Activated CD4-positive, alpha-beta T cell treated with anti-CD3 and anti-CD28 coated beads for 1 hour (primary cell): Measurements from ENCODE around the gene SRP19.
"Not testable (repeated sequence)": the region's sequence is repeated elsewhere in the genome, so short reads cannot be mapped to it uniquely, and the experiment has no call there.

ENCODE experiments used
- DNase-seq: peaks from one replicate; pipeline ENCODE4 v3.0.0-alpha.2; 2020

SRP19 gene

DNA sequence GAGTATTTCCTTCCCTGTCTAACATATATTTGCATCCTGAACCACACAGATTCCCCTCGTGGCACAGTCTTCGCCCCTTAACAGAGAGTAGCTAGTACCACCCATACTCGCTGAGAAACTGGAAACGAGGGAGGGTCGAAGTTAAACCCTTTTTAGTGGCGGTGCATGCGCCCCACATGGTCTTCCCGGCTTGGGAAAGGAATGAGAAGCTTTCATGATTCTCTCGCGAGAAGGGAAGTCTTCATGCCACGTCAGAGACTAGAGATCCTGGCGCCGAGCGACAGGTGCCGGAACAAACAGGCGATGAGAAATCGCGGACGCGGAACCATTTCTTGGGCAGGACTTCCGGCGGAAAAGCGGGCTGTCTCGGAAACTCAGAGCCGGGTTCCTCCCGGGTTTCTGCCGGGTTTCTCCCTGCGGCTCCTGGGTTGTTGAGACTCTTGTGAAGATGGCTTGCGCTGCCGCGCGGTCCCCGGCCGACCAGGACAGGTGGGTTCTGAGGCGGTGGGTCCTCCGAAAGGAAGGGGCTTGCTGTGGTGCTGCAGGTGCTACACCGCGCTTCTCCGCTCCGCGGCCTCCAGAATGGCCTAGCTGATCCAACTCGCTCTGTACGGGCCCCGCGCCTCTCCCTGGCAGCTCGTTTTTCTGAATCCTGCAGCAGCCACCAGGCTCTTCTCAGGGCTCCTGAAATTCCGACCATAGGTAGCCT lies at the start of gene SRP19:
Gene SRP19 (plus strand): TSS at position 359 of the 709 bp plus-strand sequence. CDS start 90 bp downstream, at position 449.
- DNase-seq, result peak; percentile 83

DNA sequence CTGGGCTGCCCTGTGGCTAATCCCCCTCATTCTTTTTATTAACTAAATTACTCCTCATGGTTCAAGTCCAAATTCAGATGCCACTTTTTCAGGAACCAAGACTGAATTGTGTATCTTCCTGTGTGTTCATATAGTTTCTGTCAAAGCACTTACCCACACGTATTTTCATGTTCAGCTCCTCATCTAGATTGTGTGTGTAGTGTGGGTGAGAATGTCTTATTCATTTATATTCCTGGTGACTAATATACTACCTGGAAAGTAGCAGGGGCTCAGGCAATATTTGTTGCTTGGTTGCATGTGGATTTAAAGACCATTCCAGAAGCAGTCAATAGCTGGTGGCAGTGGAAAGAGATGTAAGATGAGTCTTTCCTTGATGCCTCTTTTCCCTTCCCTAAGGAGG lies 48.5 kb upstream of the SRP19 start:
- no peak for DNase-seq

DNA sequence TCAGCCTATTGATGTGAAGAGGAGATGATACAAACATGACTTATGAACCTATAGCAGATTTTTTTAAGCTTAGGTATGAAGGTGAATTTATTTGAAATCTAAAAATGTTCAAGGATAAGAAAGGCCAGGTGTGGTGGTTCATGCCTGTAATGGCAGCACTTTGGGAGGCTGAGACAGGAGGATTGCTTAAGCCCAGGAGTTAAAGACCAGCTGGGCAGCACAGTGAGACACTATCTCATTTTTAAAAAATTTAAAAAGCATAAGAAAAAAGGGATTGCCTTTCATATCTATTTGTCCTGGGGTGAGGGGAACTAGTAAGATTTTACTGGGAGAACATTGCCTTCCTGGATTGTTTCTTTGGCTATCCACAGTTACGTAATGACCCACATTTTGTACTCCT lies 40.8 kb upstream of the SRP19 start:
- no peak for DNase-seq

DNA sequence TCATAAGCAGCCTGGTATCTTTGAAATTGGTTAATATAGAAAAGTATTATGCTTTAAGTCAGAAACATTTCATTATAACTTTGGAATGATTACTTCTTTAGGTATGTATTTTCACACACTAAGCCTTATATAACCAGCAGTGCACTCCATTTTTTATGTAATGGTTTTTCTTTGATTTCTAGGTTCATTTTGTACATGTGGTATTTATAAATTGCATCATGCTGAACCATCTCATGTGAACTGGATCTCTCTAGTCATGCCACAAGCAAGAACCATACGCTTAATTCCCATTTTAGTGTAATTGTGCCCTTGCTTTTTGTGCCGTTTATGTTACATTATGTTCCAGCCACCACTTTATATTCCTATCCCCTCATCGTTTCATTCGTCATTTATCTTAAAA lies 38.6 kb upstream of the SRP19 start:
- DNase-seq, result no peak

DNA sequence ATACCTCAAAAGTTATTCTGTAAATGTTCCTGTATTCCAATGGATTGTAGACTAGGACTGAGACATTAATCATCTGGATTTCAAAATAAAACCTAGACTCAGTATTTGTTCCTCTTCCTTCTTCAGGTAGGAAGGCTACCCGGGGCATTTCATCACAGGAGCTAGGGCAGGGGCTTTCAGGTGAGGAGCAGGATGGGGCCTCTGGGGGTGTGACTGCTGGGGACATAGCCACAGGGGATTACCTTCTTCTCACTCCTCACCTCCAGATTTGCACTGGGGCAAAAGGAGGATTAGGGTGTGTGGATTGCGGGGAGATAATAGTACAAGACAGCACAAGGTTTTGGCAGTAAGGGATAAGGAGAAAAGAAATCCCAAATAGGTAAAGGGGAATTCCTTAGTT lies 37.9 kb upstream of the SRP19 start:
- DNase-seq, result no peak

DNA sequence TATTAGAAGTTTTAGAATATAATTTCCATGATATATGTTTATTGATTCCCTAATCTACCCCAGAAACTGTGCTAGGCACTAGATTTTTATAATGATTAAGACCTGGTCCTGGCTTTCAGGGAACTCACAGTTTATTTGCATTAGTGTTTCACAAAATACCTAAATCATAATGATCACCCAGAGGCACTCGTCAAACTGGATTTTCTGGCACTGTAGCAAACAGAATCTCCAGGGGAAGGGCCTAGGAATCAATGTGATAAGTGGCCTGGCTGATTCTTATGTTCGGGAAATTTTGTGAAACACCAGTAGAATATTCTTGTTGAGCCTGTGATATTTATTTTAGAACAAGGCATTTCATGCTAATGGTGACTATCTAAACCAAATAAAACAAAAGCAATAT lies 37.4 kb upstream of the SRP19 start:
- DNase-seq, result no peak

DNA sequence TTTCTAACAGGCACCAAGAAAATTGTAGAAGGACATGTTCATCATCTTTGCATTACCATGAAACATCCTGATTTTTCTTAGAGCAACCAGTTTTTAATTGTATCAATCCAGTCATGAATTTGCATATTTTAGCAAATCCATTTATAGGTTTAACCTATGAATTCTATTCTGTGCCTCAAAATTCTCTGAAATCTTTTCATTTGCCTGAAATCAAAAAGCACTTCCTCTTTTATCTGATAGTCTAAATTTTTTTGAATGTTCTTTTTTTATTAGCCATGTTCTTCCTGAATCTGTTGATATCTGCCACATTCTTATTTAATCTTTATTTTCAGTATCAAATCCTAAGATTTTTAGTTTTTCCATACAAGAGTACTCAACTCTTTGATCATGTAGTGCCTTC lies 36.9 kb upstream of the SRP19 start:
- no peak for DNase-seq

DNA sequence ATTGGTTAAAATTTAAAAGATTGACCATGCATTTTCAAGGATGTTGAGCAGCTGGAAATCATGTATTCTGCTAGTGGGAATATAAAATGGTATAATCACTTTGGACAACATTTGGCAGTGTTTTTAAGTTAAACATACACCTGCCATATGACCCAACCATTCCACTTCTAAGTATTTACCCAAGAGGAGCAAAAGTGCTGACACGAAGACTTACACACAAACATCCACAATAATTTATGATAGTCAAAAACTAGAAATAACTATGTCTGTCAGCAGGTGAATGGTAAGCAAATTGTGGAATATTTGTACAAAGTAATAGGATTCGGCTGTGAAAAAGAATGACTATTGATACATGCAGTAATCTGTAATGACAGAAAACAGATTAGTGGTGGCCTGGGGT lies 30.7 kb upstream of the SRP19 start:
- no peak for DNase-seq

DNA sequence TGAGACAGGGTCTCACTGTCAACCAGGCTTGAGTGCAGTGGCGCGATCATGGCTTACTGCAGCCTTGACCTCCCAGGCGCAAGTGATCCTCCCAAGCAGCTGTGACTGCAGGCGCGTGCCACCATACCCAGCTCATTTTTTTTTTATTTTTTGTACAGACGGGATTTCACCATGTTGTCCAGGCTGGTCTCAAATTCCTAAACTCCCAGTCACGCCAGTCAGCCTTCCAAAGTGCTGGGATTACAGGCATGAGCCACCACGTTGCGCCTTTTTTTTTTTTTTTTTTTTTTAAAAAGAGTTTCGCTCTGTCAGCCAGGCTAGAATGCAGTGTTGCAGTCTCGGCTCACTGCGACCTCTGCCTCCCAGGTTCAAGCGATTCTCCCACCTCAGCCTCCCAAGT lies 27.1 kb upstream of the SRP19 start:
- DNase-seq, result no peak

DNA sequence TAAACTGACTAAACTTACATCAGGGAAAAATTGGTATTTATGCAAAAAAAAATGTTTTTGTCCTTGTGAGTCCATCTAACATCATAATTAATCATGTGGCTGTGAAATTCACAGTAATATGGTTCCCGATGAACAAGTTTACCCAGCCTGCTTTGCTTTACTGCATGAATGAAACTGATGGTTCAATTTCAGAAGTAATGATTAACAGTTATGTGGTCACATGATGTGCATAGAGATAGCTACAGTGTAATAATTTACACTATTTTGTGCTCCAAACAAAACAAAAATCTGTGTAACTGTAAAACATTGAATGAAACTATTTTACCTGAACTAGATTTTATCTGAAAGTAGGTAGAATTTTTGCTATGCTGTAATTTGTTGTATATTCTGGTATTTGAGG lies 16.6 kb upstream of the SRP19 start:
- DNase-seq, result no peak

DNA sequence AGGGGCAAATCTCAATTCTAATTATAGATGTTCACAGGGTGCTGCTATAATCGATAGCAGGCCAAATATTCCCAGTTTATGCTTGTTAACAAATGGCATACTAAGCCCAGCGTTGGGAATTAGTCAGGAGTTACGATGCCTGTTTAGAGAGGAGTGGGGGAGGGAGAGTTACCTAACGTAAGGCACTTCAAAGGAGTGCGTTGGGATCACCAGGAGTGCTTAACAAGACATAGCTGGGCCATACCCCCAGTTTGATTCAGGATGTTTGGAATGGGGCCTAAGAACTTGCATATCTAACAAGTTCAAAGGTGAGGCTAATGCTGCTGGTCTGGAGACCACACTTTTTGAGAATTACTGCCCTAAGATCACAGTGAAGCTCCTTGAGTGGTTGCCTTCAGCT lies 14.5 kb upstream of the SRP19 start:
- DNase-seq, result no peak

DNA sequence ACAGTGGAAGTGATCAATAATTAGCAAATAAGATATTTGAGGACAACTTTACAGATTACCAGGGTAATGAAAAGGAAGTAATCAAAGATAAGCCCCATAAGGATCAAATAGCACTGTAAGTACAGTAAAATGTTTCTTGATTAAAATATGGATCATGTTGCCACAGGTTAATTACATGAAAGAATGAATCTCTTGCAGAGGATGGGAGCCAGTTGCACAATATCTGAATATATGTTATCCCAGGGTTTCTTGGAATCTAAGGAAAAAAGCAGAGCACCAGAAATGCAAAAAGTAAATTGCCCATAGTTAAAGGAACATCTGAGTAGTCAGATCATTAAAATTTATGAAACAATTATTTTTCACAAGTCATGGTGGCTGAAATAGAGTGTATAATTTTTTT lies 13.8 kb upstream of the SRP19 start:
- DNase-seq, result no peak

DNA sequence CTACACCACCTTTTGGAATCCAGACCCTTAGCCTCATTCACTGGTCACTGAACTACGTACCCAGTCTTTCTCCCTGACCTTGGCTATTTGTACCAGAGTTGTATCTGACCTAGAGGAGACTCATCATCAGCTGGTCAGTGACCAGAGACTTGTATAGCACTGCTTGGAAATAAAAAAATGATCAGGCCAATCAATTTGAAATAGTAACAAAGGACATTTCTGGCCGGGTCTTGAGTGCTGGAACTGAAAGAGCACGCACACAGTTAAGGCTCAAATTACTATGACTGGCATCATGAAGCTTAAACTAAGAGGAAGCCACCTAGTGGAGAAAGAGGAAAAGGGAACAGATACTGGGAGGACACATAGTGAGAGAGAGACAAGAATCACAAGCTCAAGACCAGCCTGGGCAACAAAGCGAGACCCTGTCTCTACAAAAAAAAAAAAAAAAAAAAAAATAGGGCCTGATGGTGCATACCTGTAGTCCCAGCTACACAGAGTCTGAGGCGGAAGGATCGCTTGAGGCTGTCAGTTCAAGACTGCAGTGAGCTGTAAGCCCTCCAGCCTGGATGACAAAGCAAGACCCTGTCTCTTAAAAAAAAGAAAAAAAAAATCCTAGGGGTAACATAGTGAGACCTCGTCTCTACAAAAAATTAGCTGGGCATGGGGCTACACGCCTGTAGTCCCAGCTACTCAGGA lies 12.8 kb upstream of the SRP19 start:
- no peak for DNase-seq

DNA sequence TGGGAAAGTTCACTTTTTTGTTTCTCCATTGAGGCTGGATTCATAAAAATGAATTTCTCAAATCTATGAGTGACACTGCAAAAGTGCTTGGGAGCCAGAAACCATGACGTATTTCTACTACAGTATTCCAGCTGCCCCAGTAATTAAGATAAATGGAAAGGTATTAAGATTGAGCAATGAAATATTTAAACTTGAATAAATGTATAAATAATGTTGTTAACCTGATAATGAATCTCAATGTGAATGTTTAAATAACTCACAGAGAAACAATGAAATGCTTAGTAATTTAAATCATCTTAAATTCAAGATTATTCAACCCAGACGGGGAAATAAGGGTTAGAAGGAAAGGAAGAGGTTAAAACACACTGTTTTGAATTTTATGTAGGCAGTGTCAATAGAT lies 11.2 kb upstream of the SRP19 start:
- DNase-seq, result no peak

DNA sequence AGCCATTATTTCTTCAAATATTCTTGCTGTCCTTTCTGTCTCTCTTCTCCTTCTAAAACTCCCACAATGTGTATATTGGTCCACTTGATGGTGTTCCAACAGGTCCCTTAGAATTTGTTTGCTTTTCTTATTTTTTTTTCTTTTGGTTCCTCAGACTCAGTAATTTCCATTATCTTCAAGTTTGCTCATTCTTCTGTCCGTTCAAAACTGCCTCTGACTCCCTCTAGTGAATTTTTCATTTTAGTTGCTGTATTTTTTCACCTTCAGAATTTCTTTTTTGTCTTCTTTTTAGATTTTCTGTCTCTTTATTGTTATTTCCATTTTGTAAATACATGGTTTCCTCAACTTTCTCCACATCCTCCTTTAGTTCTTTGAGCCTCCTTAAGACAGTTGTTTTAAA lies 6.4 kb upstream of the SRP19 start:
- DNase-seq, result no peak

DNA sequence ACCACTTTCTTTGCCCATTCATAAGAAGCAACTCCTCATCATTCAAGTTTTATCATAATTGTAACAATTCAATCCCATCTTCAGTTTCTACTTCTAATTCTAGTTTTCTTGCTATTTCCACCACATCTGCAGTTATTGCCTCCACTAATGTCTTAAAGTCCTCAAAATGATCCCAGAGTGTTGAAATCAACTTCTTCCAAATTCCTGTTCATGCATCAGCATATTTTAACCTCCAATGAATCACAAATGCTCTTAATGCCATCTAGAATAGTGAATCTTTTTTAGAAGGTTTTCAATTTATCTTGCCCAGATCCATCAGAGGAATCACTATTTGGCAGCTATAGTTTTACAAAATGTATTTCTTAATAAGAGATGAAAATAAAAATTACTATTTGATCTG lies 3.2 kb upstream of the SRP19 start:
- no peak for DNase-seq

DNA sequence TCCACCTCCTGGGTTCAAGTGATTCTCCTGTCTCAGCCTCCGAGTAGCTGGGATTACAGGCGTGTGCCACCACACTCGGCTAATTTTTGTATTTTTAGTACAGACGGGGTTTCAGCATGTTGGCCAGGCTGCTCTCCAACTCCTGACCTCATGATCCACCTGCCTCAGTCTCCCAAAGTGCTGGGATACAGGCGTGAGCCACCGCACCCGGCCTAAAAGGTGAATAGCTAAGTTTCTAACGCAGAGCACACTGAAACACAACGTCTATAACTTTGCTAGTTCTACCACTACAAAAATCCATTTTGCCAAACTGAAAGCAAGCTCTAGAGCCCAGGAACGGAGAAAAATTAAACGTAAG lies 537 bp upstream of the SRP19 start:
- not testable (repeated sequence) for DNase-seq

DNA sequence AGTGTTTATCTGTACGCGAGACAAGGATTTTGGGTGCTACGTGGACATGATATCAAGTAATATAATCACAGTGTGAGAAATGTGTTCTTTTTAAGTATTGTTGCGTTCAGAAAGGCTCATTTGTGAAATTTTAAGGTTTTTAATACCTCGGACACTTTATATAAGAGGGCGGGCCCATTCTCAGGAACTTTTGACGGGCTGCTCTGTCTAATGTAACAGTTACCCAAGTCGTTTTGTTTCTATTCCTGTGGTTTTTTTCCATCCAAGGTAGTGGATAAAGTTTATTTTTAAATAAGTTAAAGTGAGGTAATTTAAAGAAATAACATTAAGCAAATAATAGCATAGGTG lies 525 bp downstream of the SRP19 start:
- no peak for DNase-seq

DNA sequence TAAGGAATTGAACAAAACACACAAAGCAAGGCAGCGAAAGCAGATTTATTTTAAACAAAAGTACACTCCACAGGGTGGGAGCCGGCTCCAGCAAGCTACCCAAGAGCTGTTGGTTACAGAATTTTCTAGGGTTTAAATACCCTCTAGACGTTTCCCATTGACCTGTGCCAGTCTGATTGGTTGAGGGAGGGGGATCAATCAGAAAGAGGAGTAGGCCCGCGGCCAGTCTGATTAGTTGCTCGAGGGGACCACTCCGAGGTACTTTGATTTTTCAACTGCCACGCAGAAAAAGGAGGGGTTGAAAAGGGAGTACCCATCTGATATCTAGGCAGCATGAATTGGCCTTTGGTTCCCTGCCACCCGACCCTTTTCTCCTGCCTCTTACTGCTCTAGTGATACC lies 998 bp downstream of the SRP19 start:
- DNase-seq, result no peak

DNA sequence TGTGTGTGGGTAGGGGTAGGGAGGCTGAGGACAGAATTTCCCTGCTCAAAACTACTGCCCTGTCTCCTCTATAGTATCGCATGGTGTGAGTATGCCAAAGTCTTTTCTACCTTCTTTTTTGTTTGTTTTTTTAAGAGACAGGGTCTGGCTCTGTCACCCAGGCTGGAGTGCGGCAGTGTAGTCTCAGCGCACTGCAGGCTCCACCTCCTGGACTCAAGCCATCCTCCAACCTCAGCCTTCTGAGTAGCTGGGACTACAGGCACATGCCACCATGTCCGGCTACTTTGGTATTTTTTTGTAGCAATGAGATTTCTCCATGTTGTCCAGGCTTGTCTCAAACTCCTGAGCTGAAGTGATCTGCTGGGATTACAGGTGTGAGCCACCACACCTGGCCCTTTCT lies 2.5 kb downstream of the SRP19 start:
- DNase-seq, result no peak

DNA sequence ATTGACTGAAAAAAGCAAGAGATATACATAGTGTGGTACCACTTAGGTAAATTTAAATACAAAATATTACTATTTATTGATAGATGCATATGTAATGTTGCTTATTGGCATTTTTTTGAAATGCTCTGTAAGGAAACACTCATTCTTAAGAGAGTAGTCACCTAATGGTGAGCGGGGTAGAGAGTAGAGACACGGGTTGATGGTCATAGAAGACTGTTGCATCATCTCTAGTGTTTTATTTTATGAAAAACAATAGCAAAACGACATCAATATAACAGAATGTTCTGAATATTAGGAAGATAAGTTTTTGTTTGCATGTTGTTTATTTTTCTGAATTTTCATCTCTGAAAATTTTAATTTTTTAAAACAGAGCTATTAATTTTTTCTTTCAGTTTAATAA lies 4.0 kb downstream of the SRP19 start:
- DNase-seq, result no peak

DNA sequence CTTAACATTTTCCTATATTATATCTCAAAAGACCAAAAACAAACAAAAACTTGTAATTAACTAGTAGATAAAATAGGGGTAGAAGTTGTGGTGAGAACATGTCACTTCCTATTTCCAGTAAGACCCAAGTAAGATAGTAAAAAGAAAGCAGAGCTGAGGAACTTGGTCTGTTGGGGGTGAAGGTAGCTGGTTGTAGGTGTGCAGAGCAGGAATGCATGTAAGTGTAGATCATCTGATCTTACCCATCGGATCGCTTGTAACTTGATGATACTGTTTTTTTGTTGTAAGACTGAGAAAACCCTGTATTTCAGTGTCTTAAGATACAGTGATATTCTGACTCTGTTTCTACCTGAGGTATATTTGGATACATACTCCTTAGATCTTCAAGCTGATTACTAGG lies 5.7 kb downstream of the SRP19 start:
- DNase-seq, result no peak

DNA sequence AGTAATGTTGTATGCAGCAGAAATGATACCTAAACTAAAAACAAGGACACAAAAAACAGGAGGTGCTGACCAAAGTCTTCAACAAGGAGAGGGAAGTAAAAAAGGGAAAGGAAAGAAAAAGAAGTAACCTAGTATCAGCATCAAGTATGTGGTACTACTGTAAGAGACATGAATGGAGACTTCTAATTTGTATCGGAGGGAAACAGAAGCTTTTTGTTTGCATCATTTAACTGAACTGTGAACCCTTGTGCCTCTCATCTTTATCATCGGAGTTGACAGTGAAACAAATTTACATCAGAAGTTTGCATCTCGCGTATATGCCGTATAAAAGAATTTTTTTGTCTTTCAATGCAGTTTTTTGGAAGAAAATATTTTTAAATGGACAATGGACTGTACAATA lies 6.3 kb downstream of the SRP19 start:
- no peak for DNase-seq

DNA sequence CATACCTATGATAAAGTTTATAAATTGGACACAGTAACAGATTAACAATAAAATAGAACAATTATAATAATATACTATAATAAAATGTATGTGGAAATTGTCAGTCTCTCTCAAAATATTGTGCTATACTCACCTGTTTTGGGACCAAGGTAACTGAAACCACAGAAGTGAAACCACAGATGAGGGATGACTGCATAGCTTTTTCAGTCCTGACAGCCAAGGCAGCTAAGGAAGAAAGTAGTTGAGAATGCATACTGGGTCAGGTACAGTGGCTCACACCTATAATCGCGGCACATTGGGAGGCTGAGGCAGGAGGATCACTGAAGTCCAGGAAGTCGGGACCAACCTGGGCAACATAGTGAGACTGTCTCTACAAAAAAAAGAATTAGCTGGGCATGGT lies 8.9 kb downstream of the SRP19 start:
- DNase-seq, result no peak

DNA sequence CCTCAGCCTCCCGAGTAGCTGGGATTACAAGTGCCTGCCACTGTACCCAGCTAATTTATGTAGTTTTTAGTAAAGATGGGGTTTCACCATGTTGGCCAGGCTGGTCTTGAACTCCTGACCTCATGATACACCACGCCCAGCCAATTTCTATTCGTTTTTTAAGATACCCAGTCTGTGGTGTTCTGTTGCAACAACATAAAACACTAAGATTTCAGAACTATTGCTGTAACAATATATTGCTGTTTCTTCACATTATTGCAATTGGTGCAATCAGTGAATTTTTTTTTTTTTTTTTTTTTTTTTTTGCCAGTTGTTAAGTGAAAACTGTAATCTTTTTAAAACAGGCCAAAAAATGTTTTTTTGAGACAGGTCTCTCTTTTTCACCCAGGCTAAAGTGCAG lies 9.9 kb downstream of the SRP19 start:
- DNase-seq, result no peak
